Colonic mucosa (tissue), 4 donors: ENCODE measurements around the gene LRRK2. TPM values are rescaled to one million over a fixed set of nuclear protein-coding genes. Genes with fewer than 3 reads are reported as not detected.

Experiments used
- DNase-seq: peaks from one replicate; pipeline ENCODE4 v3.0.0-alpha.2; 2020
- H3K27ac ChIP-seq: fragments of 200-600 bp; one replicate; pipeline ENCODE4 v1.8.0; 2021
- H3K27me3 ChIP-seq: fragments of 200-600 bp; one replicate; pipeline ENCODE4 v1.8.0; 2021
- H3K36me3 ChIP-seq: fragments of 200-600 bp; one replicate; pipeline ENCODE4 v1.8.0; 2021
- H3K4me1 ChIP-seq: fragments of 200-600 bp; one replicate; pipeline ENCODE4 v1.8.0; 2021; ENCODE audit warnings: mild to moderate bottlenecking
- H3K4me3 ChIP-seq: fragments of 200-600 bp; one replicate; pipeline ENCODE4 v1.8.0; 2021
- H3K9ac ChIP-seq, 2 donors: one replicate each; pipeline ENCODE4 v1.7.0; 2013; ENCODE audit warnings: control low read depth in 2 of 2, low read depth in 2 of 2, low read length in 2 of 2
- H3K9me3 ChIP-seq: fragments of 200-600 bp; one replicate; pipeline ENCODE4 v1.8.0; 2021
- intact Hi-C: fragments of 100-400 bp; cut with DNase I; formaldehyde crosslinking; loops from one replicate; pipeline ENCODE4 v1.14.1; 2022
- total RNA-seq, 2 donors: library from RNA; stranded (reverse); fragmentation: NEBNext Ultra II Directional in 1 of 2; extraction: Animal tissue kit (Norgen Biotek cat#: 25700) in 1 of 2; gene quantifications; one replicate each; pipeline ENCODE4 v1.2.1, GENCODE V29; 2021
- TF ChIP-seq, protein P1 (sequence below): fragments of 200-600 bp; IDR thresholded peaks from one replicate; pipeline ENCODE4 v1.8.0; 2022; ENCODE audit warnings: antibody characterized with exemption, mild to moderate bottlenecking
- donor health status: healthy.
- donor health status: DM: no; HTN: no; CAD: no.
- donor health status: DM: no; HTN: no; CAD: no.

LRRK2 gene
- total RNA-seq, 2 donors from 2014 or later: 1.7 to 4.1 TPM

- H3K36me3 ChIP-seq: no peaks in the 10 kb centered on the region
- TF ChIP-seq, protein P1, sequence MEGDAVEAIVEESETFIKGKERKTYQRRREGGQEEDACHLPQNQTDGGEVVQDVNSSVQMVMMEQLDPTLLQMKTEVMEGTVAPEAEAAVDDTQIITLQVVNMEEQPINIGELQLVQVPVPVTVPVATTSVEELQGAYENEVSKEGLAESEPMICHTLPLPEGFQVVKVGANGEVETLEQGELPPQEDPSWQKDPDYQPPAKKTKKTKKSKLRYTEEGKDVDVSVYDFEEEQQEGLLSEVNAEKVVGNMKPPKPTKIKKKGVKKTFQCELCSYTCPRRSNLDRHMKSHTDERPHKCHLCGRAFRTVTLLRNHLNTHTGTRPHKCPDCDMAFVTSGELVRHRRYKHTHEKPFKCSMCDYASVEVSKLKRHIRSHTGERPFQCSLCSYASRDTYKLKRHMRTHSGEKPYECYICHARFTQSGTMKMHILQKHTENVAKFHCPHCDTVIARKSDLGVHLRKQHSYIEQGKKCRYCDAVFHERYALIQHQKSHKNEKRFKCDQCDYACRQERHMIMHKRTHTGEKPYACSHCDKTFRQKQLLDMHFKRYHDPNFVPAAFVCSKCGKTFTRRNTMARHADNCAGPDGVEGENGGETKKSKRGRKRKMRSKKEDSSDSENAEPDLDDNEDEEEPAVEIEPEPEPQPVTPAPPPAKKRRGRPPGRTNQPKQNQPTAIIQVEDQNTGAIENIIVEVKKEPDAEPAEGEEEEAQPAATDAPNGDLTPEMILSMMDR: no peak
- H3K4me1 ChIP-seq: no peaks in the 10 kb centered on the region
- no peaks in the 10 kb centered on the region for H3K9me3 ChIP-seq
- H3K9ac ChIP-seq: no peak overlapping the region
- intact Hi-C loops: no loop called here
- no peak overlapping the region for H3K27ac ChIP-seq
- DNase-seq: no peak
- no peaks in the 10 kb centered on the region for H3K27me3 ChIP-seq
- H3K4me3 ChIP-seq: no peak overlapping the region
Observed at GRCh38 chr12:40183715-40184114, 41.1 kb upstream of the LRRK2 start.

- no peak overlapping the region for H3K9ac ChIP-seq
- H3K4me1 ChIP-seq: no peaks in the 10 kb centered on the region
- intact Hi-C loops: no loop called here
- H3K36me3 ChIP-seq: no peaks in the 10 kb centered on the region
- TF ChIP-seq, protein P1: no peak
- H3K4me3 ChIP-seq: no peak overlapping the region
- no peak overlapping the region for H3K27ac ChIP-seq
- no peaks in the 10 kb centered on the region for H3K9me3 ChIP-seq
- no peaks in the 10 kb centered on the region for H3K27me3 ChIP-seq
- no peak for DNase-seq
Observed at GRCh38 chr12:40184493-40185302, 40.1 kb upstream of the LRRK2 start.

- TF ChIP-seq, protein P1: no peak
- no peak overlapping the region for H3K9ac ChIP-seq
- no peak overlapping the region for H3K4me3 ChIP-seq
- H3K27ac ChIP-seq: no peak overlapping the region
- no peaks in the 10 kb centered on the region for H3K36me3 ChIP-seq
- no peaks in the 10 kb centered on the region for H3K9me3 ChIP-seq
- intact Hi-C loops: no loop called here
- H3K27me3 ChIP-seq: no peaks in the 10 kb centered on the region
- no peak for DNase-seq
- H3K4me1 ChIP-seq: no peaks in the 10 kb centered on the region
Observed at GRCh38 chr12:40185303-40185693, 39.5 kb upstream of the LRRK2 start.

DNA sequence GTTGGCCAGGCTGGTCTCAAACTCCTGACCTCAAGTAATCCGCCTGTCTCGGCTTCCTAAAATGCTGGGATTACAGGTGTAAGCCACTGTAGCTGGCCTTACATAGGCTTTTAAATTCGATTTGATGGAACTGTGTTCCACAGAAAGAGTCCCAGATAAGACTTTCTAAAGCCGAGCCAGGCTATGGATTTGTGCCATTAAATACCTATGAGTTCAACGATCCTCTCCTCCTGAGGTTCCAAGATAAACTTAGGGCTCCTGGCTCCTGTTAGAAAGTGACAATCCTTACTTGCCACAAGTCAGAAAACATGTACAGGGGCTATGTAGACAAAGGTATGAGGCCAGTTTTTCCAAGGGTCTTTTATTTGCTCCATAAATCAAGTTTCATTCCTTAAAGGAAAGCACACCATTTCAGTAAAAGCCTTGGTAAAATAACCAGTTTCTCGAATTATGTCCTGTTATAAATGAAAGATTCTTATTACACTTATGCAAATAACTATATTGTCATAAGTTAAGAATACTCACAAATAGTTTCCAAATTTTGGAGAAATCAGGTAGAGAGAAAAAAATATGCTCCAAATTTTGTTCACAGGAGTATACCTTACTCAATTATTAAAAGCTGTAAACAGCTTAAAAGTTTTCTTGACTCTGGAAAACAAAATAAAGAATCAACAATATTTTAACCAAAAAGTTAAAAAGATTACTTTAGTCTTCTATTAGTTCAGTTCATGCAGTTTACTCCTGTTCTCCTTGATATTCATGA is 36.1 kb upstream of the LRRK2 start:
- no peaks in the 10 kb centered on the region for H3K4me1 ChIP-seq
- TF ChIP-seq, protein P1: no peak
- H3K9ac ChIP-seq: no peak overlapping the region
- H3K36me3 ChIP-seq: no peaks in the 10 kb centered on the region
- intact Hi-C loops: no loop called here
- H3K4me3 ChIP-seq: no peak overlapping the region
- no peaks in the 10 kb centered on the region for H3K9me3 ChIP-seq
- H3K27me3 ChIP-seq: no peaks in the 10 kb centered on the region
- no peak for DNase-seq
- H3K27ac ChIP-seq: no peak overlapping the region

DNA sequence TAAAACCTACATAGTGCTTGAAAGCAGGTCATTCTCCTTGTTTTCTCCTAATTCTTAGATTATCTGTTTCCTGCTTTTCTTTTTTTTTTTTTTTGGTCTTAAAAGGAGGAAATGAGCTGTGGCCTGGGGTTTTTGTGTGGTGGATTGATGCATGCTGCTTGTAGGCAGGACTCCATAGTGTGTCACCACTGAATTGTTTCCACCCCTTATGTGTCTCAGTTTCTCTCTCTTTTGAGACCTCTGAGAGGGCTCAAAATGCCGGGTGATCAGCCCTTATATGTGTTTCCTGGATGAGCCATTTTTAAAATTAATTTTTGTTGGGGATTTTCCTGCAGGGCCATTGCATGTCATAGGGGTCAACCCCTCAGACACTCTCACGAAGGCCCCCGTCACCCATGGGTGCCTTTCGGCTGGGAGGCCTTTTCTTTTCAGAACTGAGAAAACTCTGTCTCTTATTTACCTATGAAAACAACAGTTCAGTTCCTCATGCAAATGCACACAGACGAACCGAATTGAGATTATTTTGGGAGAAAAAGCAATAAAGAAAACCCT is 32.0 kb upstream of the LRRK2 start:
- H3K36me3 ChIP-seq: no peaks in the 10 kb centered on the region
- no peaks in the 10 kb centered on the region for H3K27me3 ChIP-seq
- no peak overlapping the region for H3K4me3 ChIP-seq
- DNase-seq: no peak
- no peak overlapping the region for H3K9ac ChIP-seq
- TF ChIP-seq, protein P1: no peak
- intact Hi-C loops: no loop called here
- no peaks in the 10 kb centered on the region for H3K4me1 ChIP-seq
- H3K9me3 ChIP-seq: no peaks in the 10 kb centered on the region
- no peak overlapping the region for H3K27ac ChIP-seq
